GM19468 (cell line): ENCODE measurements around the gene ANK3.

Experiments used
- ATAC-seq: cut with Tn5 transposase; IDR thresholded peaks from one replicate; pipeline ENCODE4 v1.9.1; 2021; ENCODE audit warnings: mild to moderate bottlenecking, moderate library complexity, moderate number of reproducible peaks; ENCODE audit not compliant: unreplicated experiment; ENCODE audit errors: extremely low read depth

Gene ANK3

GRCh38 chr10:60291344-60291930, 98.2 kb downstream of the ANK3 start:
- no peak for ATAC-seq

DNA sequence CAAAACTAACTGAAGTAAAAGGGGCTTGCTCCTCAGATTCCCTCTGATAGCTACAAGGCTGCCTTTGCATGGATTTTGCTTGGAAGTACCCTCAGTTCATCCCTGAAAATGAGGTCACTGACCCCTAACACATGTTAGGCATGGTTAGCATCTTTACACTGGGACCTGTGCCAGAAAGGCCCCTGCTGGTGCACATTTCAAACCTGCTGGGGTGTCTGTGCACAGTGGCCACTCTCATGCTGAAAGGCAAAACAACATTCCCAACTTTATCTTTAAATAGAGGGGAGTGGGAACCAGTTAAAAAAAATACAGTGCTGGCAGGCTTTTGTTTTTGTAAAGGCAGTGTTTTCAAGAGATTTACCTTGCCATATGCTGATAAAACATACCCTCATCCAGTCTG, 99.1 kb downstream of the ANK3 start:
- no peak for ATAC-seq

DNA sequence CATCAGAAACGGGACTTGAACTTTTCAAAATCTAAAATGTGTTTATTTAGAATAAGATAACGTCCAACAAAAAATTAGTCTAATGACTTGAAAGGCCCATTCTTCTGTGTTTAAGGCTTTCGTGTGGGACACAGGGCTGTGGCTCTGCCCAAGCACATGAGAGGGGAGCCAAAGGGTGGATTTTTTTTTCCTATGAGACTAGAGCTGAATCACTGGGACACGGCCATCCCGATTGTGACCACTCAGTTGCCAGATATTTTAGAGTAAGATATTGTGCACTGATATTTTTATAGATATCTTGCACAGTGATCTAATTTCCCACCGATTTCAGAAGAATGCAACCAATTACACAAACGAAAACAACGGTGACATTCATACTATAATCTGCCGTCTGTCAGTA, 99.9 kb downstream of the ANK3 start:
- ATAC-seq: no peak

- no peak for ATAC-seq
Observed at GRCh38 chr10:60288256-60288655, 101.4 kb downstream of the ANK3 start.

DNA sequence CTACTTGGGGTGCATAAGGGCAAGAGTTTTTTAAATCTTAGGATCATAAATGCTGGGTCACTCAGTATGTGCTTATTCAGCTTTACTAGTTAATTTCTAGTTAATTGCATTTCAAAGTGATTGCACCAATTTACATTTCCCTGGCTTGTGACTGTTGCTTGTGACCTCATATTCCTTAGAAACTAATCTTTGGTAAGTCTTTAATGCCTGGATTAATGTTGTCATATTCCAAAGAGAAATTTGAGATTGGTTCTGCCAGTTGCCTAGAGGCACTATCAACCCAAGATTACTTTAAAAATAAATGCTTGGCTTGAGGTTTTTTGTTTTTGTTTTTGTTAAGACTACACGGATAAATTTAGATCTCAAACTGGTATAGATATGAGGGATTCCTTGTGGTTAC, 103.1 kb downstream of the ANK3 start:
- no peak for ATAC-seq

DNA sequence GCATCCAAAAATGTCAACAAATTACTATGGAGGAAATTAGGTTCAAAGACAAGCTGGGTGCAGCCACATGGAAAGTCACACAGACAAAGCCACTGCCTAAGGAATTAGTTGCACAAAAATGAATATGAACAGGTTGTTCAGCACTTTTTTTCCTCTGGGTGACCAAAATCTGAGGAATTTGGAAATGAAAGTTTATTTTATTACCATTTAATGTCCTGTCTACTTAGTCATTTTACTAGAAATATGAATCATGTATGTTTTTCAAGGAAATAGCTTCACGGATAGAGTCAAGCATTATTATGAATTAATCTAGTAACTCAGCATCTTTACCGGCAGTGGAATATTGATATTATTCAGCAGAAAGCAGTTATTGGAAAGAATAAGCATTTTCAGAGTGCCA, 106.3 kb downstream of the ANK3 start:
- ATAC-seq: no peak

DNA sequence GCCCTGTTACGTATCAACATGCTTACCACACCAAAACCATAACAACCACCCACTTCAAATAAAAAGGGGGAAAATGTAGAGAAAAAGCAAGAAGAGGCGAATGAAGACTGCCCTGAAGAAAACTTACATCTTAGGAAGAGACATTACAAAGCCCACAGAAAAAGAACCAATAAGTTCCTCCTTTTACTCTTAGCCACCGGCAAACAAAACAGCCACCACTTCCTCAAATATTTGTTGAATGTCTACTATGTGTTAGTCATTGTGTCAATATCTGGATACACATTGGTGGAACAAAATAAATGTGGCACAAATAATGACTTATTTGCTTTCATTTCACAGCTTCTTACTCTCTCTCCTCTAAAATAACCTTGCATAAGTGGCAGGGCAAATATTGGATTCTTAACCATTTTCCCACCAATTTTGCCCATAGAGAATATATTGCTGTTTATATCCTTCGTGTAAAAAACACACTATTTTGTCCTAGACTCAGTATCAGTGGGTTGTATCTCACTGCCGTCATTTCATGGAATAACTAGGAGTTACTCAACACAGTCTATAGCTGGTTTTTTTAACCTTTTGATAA, 106.8 kb downstream of the ANK3 start:
- ATAC-seq: no peak

DNA sequence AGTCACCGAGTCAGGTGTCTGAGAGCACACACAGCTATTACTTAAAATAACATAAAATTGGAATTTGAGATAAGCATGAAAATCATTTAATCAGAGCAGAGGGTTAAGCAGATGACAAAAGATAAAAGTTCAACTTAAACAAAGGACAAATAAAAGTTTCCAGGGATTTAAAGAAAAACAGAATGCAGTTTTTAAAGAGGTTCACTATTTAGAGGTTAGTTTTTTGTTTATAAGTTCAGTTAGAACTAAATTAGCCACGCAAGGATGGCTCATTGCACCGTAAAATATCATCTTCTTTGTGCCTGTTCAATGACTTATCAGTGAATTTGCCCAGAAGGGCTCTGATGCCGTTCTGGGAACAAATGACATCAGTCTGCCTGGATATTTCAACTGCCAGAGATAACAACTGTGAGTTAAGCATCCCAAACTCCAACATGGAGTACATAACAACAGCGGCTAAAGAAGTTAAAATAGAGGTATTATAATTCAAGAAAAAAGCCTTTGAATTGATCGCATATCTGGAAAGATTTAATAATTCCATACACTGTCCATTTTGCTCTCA, 107.8 kb downstream of the ANK3 start:
- no peak for ATAC-seq

DNA sequence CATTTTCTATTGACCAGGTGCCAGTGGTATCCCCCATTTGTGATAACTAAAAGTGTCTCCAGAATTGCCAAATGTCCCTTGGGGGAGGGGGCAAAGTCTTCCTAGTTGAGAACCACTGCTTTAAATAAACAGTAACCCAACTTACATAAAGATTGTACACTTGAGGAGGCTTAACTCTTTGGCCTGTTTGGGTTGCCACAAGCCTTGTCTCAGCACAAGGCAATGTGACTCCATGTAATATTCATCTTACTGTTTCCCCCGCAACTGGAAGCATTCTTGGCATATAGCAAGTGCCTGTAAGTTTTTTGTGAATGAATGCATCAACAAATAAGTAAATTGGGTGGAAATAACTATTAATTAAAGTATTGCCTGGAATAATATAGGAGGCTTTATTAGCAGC, 108.3 kb downstream of the ANK3 start:
- no peak for ATAC-seq

DNA sequence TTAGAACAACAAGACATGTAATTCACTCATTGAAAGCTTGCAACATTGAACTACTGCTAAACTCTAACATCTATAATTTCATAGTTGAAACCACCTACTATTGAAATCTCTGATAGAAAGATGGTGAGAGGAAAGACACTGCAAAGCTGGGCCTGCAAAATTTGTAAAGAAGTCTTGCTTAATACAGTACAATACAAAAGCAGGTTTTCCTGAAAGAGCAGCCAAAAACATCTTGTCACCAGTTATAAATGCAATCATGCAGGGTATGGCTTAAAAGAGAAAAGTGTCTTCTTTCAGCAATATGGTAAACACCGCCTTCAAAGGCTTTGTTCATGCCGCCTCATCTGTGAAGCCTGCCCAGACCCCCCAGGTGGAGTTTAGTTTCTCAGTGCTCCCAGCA, 109.2 kb downstream of the ANK3 start:
- ATAC-seq: no peak

DNA sequence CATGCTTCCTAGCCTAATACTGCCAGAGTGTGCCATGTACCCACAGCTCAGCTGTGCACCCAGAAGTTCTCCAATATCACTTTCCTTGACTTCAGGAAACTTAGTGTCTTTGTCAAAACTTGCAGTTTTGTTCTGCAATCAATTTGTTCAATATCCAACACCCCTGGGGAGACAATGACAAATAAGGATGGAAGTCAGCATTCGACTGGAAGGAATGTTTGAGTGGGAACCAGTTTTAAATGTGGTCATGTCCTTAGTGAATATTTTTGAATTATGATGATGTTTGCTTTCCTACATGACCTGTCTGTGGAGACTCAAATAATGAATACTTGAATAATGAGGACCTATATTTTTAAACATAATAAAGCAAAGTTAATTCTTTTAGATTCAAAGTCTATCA, 112.0 kb downstream of the ANK3 start:
- no peak for ATAC-seq

DNA sequence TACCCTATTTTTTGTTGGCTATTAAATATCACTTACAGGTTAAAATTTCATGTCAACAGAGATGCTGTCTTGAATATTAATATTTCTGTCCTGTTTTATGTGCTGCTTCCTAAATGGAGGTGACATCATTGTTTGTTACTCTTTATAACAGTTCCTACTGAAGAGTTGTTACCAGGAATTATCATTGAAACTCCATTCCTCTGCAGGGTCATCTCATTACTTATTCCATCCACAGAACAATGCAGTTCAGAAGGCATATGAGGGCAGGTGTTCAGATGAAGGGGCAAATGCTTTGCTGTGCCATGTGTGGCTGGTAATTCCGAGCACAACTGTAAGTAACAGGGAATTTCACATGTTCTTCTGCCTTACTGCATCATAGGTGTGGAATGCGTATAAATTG, 113.4 kb downstream of the ANK3 start:
- no peak for ATAC-seq

DNA sequence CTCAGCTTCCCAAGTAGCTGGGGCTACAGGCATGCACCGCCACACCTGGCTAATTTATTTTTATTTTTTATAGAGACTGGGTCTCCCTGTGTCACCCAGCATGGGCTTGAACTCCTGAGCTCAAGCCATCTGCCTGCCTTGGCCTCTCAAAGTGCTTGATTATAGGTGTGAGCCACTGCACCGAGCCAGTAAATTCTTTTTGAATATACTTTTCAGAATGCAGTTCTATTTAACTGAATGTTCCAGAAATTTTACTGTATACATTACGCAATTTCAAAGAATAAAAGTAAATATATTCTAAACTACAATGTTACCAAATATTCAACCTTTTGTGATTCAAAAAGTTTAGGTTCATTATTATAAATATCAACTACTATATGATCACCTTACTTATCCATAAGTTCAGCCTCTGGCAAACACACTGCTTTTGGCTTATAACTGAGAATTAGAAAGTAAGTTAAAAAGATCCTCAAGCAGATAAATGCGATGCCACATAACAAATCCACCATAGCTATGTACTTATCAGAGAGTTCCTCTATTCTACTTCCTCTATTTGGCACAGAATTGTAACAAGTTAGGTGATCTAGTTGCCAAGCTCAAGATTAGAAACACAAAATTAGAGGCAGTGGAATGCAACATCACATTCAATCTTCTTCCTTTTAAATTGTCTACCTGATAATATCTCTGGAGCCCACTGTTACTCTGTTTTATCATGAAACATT, 118.2 kb downstream of the ANK3 start:
- no peak for ATAC-seq

- ATAC-seq: no peak
Observed at GRCh38 chr10:60270426-60270825, 119.2 kb downstream of the ANK3 start.

DNA sequence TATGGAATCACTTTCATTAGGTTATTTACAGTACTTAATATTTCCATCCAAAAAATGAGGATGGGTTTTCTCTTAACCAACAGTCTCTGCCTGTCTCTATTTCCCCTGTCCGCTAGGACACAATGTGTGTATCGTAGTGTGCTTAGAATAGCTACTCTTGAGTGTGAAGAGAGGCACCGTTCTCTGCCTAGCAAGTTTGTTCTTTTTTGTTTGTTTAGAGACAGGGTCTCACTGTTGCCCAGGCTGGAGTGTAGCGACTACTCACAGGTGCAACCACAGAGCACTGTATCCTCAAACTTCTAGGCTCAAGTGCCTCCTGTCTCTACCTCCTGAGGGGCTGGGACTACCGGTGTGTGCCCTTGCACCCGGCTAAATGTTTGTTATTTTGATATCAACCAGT, 121.9 kb downstream of the ANK3 start:
- ATAC-seq: no peak

- ATAC-seq: no peak
Observed at GRCh38 chr10:60266513-60266912, 123.2 kb downstream of the ANK3 start.

GRCh38 chr10:60262647-60263126, 127.0 kb downstream of the ANK3 start:
- no peak for ATAC-seq

DNA sequence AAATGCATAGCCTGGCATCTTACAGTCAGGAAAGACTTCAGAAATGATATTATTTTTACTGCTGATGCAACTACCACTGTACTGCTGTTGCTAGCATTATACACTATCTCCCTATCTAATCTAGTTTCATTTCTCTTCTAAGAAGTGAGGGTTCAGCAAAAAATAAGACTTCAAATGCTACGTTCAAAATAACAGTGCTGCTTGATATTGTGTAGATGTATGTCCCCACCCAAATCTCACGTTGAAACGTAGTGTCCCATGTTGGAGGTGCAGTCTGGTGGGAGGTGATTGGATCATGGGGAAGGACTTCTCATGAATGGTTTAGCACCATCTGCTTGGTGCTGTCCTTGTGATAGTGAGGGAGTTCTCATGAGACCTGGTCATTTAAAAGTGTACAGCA, 129.4 kb downstream of the ANK3 start:
- no peak for ATAC-seq

GRCh38 chr10:60258429-60258797, 131.3 kb downstream of the ANK3 start:
- ATAC-seq: no peak

DNA sequence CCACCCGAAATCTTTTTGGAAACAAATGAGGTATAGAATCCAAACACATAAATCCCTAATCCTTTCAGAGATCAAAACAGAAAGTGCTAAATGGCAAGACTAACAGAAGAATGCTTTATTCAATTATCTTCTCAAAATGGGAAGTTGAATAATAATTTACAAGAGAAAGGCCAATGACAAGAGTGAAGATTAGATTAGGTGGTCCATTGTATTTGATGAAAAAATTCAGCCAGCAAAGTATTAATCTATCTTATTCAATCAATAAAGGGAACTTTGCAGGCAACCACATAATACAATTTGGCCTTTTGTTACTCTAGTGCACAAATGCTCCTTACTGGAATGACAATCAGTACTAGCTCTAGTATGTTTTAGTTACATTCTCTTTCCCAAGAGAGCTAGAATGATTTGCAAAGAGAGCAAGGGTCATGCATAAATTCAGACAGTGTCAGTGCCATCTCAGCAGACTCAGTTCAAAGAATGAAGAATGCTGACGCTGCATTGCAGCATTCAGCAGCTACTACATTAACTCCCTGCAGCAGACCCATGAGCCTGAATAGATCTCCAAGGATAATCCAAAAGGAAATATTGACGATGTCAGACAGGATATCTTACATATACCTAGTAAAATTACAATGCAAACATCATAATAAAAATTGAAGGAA, 131.8 kb downstream of the ANK3 start:
- ATAC-seq: no peak

DNA sequence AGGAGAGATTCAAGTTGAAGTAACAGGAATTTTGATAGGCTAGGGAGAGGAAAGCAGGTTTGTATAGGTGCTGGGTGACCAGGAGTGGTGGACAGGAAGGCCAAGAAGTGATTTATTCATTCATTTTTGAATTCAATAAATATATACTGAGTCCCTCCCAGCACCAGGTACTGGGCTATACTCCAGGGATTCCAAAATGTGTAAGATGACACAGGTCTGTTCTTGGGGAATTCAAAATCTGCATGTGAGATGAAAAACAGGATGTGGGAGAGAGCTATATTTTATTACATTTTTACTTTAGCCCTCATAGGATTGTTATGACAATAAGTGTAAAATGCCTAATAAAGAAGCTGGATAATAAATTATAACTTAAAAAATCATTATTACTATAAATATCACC, 134.9 kb downstream of the ANK3 start:
- no peak for ATAC-seq
